ENCODE data around the gene RRP1B. TPM values are rescaled to one million over a fixed set of nuclear protein-coding genes. Genes with fewer than 3 reads are reported as not detected.
A peak's percentile ranks its signal among the peaks of the same experiment; 100 is the strongest.

RRP1B gene
- total and polyA plus RNA-seq, 2 donors (not counting 1 experiment from before 2014, with no cell fraction given) = 6.0 to 22.4 TPM

DNA sequence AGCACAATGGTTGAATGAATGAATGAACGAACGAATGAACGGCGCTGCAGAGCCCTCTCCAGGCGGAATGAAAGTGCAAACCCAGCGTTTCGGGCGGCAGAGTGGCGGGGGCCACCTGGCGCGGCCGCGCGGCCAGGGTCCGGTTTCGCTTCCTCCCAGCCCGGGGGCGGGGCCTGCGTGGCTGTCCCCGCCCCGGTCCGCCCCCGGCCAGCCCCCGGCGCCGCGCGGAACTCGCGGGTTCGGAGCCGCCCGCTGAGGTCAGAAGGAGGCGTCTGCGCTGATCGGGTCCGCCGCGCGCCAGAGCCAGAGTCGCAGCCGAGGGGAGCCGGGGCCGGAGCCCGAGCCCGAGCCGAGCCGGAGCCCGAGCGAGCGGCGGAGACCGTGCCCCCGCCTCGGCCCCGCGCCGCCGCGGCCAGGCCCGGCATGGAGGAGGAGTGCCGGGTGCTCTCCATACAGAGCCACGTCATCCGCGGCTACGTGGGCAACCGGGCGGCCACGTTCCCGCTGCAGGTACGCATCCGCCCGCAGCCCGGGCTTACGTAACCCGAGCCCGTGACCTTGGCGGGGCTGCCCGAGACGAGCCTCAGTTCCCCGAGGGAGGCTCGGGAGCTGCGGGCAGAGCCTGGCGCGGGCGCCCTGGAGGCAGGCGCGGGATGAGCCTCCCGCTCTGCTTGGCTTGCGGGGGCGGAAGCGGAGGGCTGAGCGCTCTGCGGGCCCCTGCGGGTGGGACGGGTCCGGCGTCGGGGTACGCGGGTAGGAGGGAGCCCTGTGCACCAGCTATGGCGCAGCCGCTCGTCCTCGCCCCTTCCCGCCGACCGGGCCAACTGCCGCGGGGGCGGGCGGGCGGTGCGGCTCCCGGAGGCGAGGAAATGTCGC, 59.8 kb downstream of the RRP1B start, which contains the start of gene PDXK:
Gene PDXK, plus strand, starts transcription at position 258 of the 876 bp plus-strand sequence. Its CDS starts 166 bp downstream, at position 424.
- peaks cover 53% of the 10 kb centered on the region for H3K4me1 Mint-ChIP-seq
- peak; percentile 95 for DNase-seq
- peaks cover 47% of the 10 kb centered on the region for H4K20me1 ChIP-seq (ENCODE audit: control insufficient read depth, insufficient read depth, low read length, poor library complexity, severe bottlenecking)
- H3K36me3 ChIP-seq (replicated peaks in 1 of 2; ENCODE audit: control extremely low read depth in 1 of 2, control insufficient read depth in 1 of 2, extremely low read depth in 1 of 2, insufficient read depth in 2 of 2, low read length in 1 of 2) = peaks cover 0 to 10% of the 10 kb centered on the region in 2 experiments
- peak within 1 kb of the TSS; percentile 55 to 87 for H3K27ac ChIP-seq (ENCODE audit: low read length in 2 of 2)
- TF ChIP-seq, protein P1, sequence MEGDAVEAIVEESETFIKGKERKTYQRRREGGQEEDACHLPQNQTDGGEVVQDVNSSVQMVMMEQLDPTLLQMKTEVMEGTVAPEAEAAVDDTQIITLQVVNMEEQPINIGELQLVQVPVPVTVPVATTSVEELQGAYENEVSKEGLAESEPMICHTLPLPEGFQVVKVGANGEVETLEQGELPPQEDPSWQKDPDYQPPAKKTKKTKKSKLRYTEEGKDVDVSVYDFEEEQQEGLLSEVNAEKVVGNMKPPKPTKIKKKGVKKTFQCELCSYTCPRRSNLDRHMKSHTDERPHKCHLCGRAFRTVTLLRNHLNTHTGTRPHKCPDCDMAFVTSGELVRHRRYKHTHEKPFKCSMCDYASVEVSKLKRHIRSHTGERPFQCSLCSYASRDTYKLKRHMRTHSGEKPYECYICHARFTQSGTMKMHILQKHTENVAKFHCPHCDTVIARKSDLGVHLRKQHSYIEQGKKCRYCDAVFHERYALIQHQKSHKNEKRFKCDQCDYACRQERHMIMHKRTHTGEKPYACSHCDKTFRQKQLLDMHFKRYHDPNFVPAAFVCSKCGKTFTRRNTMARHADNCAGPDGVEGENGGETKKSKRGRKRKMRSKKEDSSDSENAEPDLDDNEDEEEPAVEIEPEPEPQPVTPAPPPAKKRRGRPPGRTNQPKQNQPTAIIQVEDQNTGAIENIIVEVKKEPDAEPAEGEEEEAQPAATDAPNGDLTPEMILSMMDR (IDR thresholded peaks at IDR 0.05) = peak; percentile 36
- TF ChIP-seq EZH2 (IDR thresholded peaks at IDR 0.05; ENCODE audit: borderline replicate concordance, insufficient read depth, low read depth, low read length, poor library complexity, severe bottlenecking) = no peak
- H3K27me3 ChIP-seq (replicated peaks in 1 of 4; ENCODE audit: control extremely low read depth in 1 of 4, control insufficient read depth in 3 of 4, insufficient read depth in 4 of 4, low read length in 3 of 4) = peaks cover 0 to 23% (median 4%) of the 10 kb centered on the region in 4 experiments
- intact Hi-C loops (cut with micrococcal nuclease) = loop anchor here (1.0 kb wide), 4 partner anchors 9 to 70 kb away; partner anchors contain the start of gene RRP1
- peaks cover 35 to 56% of the 10 kb centered on the region in 2 donors for H3K4me1 ChIP-seq (ENCODE audit: control insufficient read depth in 2 of 2, insufficient read depth in 2 of 2, low read length in 2 of 2)
- H3K9ac ChIP-seq (ENCODE audit: low read length) = peak within 1 kb of the TSS; percentile 90
- H3K27me3 Mint-ChIP-seq = no peaks in the 10 kb centered on the region
- under 1% methylated on average over 117 of the region's 117 CpGs for WGBS (ENCODE audit: insufficient coverage)
- peak within 1 kb of the TSS; percentile 13 to 88 (median 75) for H3K4me3 ChIP-seq (ENCODE audit: control extremely low read depth in 1 of 5, extremely low read depth in 1 of 5, insufficient read depth in 1 of 5, low read depth in 2 of 5, low read length in 4 of 5)
- peak within 1 kb of the TSS; percentile 92 for H3K4me2 ChIP-seq (replicated peaks; ENCODE audit: low read depth, low read length, poor library complexity, severe bottlenecking)
- peak within 1 kb of the TSS; percentile 86 for H3K4me3 Mint-ChIP-seq
- H3K9me3 ChIP-seq (ENCODE audit: control extremely low read depth in 1 of 3, control insufficient read depth in 2 of 3, insufficient read depth in 1 of 3, low read length in 2 of 3) = peaks cover 0 to 2% (median 0%) of the 10 kb centered on the region in 3 donors
- ATAC-seq (ENCODE audit: low read depth) = peak; percentile 85
- CTCF ChIA-PET = interaction anchor here (0.6 to 1.3 kb wide), 2 partner anchors 9 to 70 kb away, joined by 3 to 5 read pairs; partner anchors contain the start of gene RRP1
- H2AFZ ChIP-seq (ENCODE audit: insufficient read depth, low read depth, low read length, poor library complexity, severe bottlenecking) = peak within 1 kb of the TSS; percentile 62
- peak within 1 kb of the TSS; percentile 81 for H3K27ac Mint-ChIP-seq
- H3K9me3 Mint-ChIP-seq (ENCODE audit: insufficient read depth) = no peaks in the 10 kb centered on the region
- POLR2A ChIA-PET = interaction anchor here (1.0 to 1.2 kb wide), 3 partner anchors 9 to 71 kb away, joined by 3 to 5 read pairs (median 5); partner anchors contain the start of genes HSF2BP and RRP1B
- peaks cover 45% of the 10 kb centered on the region for H3K79me2 ChIP-seq (ENCODE audit: control insufficient read depth, insufficient read depth, low read length)

Measured in B cell (primary cell).